HT1080 (cell line): ENCODE results near the gene COL8A2. TPM values are rescaled to one million over a fixed set of nuclear protein-coding genes. Genes with fewer than 3 reads are reported as not detected.

Experiments
- DNase-seq: peaks from one replicate; pipeline ENCODE4 v3.0.0-alpha.2; 2015; ENCODE audit warnings: low read depth
- total RNA-seq: library from RNA; depleted of rRNA; stranded (reverse); fragments of >200 nt; shearing (Covaris generic); gene quantifications from 2 replicates; pipeline ENCODE4 v1.2.3, GENCODE V29; 2014

Gene COL8A2
- total RNA-seq, 1 experiment from 2014 or later = 1.5 TPM

DNA sequence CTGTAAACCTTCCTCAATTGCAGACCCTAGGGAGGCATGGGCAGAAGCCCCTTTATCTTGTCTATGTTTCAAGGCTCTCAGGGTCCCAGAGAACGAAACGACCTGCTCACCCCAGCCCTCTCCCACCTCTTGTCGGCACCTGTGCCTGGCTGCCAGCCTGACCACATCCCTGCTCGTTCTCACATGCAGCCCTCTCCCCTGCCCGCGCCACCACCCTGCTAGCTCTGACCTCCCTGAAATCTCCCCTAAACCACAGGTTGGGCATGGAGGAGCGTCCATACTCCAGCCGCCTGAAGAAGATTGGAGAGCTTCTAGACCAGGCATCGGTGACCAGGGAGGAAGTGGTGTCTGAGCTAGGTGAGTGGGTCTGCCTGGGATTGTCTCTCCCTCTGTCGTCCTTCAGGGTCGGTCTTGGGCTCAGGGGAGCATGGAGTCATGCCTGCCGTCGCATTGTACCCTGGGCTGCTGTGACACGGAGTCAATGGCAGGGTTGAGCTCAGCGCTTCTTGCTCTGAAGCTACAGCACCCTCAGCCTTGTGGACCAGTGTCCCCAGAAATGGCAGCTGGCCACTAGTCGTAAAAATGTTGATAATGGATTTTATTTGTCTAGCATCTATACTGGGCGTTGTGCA, 32.7 kb downstream of the COL8A2 start:
- DNase-seq = no peak

DNA sequence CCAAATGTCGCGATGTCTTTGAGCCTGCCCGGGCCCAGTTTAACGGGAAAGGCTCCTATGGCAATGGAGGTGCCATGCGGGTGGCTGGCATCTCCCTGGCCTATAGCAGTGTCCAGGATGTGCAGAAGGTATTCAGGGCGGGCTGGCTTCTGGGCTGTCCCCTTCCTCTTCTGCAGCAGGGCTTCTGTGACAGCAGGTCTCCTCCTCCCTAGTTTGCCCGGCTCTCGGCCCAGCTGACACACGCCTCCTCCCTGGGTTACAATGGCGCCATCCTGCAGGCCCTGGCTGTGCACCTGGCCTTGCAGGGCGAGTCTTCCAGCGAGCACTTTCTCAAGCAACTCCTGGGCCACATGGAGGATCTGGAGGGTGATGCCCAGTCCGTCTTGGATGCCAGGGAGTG, 33.3 kb downstream of the COL8A2 start:
- DNase-seq = no peak

DNA sequence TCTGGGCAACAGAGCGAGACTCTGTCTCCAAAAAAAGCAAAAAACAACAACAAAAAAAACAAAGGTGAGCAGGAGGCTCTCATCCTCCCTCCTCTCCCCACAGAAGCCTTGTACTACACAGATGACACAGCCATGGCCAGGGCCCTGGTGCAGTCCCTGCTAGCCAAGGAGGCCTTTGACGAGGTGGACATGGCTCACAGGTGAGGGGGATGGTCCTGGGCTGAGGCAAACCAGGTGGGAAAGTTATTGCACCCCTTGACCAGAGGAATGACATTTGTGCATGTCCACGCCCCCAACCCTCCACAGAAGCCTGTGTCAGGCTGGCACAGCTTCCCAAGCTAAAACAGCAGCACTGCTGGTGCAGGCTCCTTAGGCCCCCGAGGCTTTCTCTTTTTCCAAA, 33.9 kb downstream of the COL8A2 start:
- DNase-seq = no peak

DNA sequence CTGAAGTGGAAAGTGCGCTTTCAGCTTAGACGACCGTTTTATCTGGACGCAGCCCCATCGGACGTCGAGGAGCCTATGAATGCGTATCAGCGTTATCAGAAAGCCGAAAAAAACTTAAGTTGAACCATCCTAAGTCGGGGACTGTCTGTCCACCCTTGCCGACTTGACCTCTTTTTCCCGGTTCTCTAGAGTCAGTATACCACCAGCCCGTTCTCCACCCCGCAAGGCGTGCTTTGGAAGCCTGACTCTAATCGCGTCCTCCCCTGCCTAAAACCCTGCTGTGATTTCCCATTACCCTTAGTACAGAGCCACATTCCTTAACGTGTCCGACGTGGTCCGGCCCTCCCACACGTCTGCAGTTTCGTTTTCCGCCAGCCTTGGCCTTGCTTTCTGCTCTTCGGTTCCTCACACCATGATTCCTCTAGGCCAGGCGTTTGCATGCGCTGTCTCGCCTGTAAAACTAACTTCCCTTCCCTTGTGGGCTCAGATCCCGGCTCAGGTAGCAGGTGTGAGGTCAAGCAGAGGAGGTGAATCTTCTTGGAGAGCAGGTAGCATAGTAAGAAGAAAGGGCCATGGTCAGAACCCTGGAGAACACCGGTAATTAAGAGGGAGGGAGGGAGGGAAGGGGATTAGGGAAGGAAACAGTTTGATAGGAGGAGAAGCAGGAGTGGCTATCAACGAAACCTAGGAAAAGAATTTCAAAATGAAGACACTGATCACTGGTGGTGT, 35.5 kb downstream of the COL8A2 start:
- no peak for DNase-seq

DNA sequence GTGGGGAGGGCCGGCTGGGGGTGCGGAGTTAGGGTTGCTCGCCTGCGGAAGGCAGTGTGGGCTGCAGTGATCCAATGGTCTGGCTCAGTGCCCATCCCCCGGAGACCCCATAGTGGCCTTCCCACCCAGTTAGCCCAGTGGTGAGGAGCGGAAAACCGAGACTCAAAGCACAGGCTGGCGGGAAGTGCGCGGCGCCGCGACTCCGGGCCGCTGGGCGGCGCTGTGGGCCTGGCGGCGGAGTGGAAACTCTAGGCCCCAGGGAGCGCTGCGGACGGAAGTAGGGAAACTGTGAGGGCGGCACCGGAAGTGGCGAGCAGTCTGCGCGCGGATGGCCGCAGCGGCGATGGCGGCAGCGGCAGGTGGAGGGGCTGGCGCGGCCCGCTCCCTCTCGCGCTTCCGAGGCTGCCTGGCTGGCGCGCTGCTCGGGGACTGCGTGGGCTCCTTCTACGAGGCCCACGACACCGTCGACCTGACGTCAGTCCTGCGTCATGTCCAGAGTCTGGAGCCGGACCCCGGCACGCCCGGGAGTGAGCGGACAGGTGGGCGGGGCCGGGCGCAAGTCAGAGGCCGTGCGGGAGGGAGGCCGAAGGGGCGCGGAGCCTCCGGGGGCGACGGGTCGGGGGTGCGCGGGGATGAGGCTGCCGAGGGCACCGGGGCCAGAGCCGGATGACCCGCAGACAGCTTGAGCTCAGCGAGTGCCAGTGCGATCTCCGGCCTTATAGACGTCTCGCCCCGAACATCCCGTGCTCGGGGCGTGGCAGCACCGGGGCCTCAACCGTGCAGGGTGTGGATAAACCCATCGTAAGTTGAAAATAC, 36.2 kb downstream of the COL8A2 start, which contains the start of gene ADPRS:
ADPRS (plus strand) TSS at position 316 of the 816 bp plus-strand sequence; CDS start at position 329, 13 bp downstream.
- DNase-seq = peak; percentile 83

DNA sequence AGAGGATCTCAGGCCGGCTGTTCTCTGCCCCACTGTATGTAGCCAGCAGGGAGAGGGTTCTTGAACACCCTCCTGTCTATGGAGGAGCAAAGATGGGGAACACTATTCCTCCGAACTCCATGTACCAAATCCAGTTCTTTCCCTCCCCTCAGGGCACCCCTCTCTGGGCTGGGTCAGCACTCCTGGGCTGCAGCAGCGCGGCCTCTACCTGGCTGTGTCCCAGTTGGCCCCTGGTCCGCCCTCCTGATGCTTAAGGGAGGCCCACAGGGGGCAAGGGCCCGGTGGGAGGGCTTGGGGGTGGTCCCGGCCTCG, 36.8 kb downstream of the COL8A2 start:
- no peak for DNase-seq

DNA sequence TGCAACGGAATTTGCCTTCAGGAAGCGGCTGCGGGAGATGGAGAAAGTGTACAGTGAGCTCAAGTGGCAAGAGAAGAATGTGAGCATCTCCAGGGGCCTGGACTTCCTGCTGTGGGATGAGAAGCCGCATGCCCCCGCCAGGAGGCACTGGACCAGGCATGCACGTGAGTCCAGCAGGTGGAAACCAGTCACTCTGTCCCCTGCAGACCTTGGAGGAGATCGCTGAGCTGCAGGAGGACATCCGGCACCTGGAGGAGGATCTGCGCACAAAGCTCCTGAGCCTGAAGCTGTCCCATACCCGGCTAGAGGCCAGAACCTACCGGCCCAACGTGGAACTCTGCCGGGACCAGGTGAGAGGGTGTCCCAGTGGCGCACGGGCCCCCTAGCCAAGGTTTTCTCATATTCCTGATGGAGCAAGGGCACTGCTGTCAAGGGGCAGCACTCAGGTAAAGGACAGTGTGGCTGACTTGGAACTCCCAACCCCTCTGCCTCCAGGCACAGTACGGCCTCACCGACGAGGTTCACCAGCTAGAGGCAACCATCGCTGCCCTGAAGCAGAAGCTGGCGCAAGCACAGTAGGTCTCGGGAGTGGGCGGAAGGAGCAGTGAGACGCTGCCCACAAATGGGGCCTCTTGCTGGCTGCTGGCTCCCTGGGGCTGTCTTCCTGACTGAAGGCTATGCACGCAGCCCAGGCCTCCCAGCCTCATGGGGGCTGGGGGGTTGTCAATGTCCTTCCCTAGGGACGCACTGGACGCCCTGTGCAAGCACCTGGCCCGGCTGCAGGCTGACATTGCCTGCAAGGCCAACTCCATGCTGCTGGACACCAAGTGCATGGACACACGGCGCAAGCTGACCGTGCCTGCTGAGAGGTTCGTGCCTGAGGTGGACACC, 37.5 kb downstream of the COL8A2 start:
- no peak for DNase-seq

DNA sequence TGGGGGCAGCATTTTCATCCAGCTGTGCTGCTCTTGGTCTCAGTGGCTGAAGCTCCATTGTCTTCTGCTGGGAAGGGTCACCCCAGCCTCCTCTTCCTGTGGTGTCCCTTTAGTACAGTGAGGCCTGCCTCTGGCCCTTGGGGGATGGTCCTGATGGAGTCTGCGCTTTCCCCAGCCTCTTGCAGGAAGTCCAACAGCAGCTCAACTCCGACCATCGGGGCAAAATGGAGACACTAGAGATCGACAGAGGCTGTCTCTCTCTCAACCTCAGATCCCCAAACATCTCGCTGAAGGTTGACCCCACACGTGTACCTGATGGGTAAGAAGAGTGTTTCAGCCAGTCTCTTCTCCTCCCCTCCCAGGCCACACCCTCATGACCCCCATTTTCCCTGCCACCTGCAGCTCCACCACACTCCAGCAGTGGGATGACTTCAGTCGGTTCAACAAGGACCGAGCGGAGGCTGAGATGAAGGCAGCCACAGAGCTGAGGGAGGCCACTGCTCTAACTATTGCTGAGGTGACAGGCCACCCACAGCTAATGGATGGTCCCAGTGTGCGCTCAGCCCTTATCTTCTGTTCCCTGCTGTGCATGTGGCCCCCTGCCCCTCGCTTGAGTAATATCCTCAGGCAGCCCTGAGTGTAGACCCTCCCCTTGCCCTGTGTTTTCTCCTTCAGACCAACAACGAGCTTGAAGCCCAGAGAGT, 38.3 kb downstream of the COL8A2 start:
- DNase-seq = no peak

DNA sequence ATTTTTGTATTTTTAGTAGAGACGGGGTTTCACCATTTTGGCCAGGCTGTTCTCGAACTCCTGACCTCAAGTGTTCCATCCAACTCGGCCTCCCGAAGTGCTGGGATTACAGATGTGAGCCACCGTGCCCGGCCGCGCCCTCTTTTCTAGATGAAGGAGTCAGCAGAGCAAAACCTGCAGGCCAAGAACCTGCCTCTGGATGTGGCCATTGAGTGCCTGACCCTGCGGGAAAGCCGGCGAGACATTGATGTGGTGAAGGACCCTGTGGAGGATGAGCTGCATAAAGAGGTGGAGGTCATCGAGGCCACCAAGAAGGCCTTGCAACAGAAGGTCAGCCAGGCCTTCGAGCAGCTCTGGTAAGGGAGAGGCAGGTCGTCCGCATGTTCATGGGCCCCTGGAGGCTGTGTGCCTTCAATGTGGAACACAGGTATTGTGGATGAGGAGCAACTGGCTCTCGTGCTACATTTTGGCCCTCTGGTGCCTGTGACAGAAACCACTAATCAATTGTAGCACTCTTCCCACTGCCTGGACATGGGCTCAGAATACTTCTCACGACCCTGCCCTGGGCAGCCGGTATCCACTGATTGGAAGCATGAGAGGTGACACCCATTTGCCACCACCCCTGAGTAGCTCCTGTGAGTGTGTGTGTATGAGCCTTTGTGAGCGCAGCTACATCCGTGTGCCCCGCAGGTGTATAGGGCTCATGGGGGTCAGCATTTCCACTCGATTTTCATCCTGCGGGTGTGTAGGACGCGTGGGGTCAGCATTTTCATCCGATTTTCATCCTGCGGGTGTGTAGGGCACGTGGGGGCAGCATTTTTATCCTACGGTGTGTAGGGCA, 39.1 kb downstream of the COL8A2 start:
- no peak for DNase-seq

DNA sequence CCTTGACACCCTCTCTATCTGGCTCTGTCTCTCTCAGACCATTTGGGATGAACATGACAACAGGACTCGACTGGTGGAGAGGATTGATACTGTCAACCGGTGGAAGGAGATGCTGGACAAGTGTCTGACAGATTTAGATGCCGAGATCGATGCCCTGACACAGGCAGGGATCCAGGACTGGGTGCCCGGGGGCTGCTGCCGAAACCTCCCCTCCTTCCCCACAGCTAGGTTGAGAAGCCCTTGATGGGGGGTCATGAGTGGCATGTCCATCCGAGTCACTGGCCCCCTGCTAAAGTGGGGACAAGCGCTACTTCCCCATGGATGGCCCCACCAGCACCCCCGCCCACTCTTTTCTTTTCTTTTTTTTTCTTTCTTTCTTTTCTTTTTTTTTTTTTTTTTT, 39.9 kb downstream of the COL8A2 start:
- DNase-seq = no peak

DNA sequence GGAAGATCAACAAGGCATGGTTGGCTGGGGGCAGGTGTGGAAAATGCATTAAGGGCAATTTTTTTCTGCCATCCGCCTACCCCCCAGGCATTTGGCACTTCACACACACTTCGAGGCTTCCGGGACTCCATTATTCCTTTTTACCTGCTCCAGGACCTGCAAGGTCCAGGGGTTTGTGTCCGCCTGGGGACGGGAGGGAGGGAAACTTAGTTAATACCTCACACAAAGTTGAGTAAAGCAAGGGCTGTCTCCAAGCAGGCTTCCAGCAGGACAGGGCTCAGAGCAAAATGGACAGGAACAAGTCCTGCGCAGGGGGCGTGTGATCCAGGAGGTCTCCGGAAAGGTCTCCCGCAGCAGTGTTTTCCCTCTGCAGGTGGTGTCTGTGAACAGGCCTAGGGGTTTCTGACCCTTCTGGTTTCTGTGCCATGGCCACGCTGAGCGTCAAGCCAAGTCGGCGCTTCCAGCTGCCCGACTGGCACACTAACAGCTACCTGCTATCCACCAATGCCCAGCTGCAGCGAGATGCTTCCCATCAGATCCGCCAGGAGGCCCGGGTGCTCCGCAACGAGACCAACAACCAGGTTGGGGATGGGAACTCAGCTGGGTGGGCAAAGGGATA, 40.4 kb downstream of the COL8A2 start:
- DNase-seq = no peak

DNA sequence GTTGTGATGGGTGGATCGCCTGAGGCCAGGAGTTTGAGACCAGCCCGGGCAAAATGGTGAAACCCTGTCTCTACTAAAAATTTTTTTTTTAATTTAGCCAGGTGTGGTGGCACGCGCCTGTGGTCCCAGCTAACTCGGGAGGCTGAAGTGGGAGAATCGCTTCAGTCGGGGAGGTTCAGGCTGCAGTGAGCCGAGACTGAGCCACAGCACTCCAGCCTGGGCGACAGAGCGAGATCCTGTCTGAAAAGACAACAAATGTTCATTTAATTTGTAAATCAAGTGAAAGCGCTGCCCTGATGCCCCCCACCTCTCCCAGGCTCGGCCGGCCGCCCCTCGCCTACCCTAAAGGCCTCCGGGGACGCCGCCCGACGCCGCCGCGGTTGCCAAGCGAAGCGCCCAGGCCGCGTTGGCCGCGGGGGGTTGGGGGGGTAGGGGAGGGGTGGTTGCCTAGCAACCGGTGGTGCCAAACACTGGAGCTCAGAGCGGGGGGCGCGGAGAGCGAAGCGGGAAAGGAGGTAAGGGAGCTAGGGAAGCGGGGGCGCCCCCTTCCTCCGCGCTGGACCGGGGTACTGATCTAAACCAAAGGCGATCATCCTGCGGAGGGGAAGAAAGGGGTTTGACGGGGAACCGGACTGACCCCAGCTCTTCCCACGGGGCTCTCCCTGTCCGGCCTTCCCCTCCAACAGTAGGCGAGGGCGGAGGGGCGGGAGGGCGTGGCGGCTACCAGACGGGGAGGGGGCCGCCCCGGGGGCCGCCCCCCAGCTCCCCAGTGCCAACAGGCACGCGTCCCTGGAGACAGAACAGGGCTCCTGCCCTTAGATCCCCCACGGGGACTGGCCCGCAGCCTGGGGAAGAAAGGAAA, 41.2 kb downstream of the COL8A2 start, which contains the start of gene TEKT2:
TEKT2 (plus strand) TSS at position 460 of the 862 bp plus-strand sequence. CDS start 828 bp downstream, outside the sequence.
- DNase-seq = no peak

DNA sequence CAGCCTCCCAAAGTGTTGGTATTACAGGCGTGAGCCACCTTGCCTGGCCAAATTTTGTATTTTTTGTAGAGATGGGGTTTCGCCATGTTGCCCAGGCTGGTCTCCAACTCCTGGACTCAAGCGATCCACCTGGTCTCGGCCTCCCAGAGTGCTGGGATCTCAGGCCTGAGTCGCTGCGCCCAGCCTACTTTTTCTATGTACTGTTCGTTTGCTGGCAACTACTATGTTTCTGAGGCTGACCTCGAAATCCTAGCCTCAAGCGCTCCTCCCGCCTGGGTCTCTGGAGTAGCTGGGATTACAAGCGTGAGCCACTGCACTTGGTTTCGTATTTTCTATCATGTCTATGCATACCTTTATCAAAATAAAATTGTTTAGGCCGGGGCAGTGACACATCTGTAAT, 41.8 kb downstream of the COL8A2 start:
- DNase-seq = no peak

DNA sequence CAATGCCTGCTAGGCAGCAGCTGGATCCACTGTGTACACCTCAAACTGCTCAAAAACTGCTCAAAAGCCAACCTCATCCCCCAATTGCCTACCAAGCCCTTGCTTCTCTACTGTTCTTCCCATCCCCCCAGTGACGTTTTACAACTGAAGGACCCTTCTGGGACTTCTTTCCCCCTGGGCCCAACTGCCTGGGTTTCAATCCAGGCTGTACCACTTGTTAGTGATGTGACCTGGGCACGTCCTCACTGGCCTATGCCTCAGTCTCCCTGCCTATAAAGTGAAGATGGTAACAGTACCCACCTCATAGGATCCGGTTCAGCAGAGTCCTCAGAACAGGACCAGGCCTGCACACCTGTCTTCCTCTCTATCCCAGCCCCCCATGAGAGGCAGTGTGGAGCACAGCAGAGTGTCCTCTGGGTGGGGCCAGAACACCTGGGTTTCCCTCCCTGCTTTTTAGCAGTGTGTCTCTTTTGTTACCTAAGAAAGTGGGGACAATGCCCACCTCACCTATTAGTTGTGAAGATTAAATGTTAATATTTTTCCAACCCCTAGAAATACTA, 43.0 kb downstream of the COL8A2 start:
- DNase-seq = no peak

DNA sequence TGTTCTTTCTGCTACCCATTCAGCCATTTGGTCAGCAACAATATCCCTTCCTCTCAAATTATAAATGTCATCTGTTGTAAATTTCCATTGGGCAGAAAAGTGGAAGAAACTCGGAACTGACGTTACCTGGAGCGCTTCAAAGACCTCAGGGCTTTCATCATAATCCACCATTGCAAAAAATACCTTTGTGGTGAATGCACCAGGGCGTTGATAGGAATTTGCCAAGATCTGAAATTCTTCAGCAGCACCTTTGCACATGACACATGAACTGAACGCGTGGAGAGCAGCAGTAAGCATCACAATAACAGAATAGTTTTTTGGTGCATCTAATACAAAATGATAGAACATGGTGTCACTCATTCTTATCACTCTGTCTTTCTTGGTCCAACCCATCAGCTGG, 44.2 kb downstream of the COL8A2 start:
- DNase-seq = no peak

DNA sequence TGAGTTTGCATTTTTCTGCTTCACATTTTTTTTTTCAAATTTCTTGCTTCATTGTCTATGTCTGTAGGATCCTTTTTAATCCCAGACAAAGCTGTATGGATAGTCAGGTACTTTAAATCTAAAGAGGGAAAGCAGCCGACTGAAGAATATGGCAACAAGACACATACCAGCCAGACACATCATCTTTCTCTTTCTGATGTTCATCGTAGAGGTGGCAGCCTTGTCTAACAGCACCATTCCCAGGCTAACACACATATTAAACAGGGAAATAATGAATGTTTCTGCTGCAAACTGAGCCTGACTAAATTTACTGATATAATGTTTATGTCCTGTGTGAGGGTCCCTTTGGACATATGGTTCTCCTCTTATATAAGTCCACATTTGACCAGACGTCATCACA, 44.8 kb downstream of the COL8A2 start:
- no peak for DNase-seq

DNA sequence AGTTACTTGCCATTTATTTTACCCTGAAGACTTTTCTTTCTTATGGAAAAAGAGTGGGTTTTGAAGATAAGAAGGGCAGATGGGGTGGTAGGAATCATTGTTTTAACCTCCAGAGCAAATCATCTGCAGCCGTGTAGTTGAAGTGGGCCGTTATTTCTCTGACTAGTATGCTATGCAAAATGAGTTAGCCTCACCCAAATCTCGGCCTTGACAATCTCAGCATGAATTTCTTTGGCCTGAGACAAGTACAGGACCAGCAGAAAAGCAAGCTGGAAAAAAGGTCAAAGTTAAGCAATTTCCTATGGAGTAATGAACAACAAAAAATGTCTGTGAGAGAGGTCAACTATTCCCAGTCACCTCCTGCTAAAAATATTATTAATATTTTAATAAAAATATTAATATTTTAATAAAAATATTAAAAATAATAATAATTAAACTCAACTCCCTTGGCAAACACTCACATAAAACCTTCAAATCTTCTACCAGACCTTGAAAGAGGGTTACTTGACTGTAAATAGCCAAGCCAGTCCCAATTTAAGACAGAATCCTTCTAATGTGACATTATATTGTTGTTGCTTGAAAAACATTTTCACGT, 47.9 kb downstream of the COL8A2 start:
- DNase-seq = no peak

DNA sequence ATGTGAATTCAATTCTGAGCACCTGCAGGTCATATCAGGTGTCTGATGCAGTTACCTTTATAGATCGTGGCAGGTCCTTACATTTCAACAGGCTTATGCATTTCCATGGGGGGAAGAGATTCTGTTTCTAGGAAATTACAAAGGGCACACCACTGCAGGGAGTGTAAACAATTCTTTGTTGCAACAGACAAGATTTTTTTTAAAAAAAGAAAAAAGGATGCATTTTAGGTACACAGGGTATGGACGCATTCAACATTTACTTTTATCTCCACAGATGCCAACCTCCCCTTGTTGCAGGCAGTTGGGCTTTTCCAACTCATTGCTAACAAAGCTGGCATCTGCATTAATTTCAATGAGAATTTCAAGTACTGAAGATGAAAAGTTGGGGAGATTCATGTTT, 54.7 kb downstream of the COL8A2 start:
- no peak for DNase-seq
